GM20000 (cell line): Measurements from ENCODE around the gene FLCN.
"Not testable (repeated sequence)": the region's sequence is repeated elsewhere in the genome, so short reads cannot be mapped to it uniquely, and the experiment has no call there.

Source experiments
- DNase-seq: peaks from one replicate; pipeline ENCODE4 v3.0.0; 2012; ENCODE audit warnings: low spot score
- TF ChIP-seq, protein P1 (sequence below): IDR thresholded peaks from 2 replicates; pipeline ENCODE4 v1.5.1; 2012; ENCODE audit warnings: mild to moderate bottlenecking, control low read depth; ENCODE audit errors: extremely low read depth, missing control alignments

FLCN gene, protein sequence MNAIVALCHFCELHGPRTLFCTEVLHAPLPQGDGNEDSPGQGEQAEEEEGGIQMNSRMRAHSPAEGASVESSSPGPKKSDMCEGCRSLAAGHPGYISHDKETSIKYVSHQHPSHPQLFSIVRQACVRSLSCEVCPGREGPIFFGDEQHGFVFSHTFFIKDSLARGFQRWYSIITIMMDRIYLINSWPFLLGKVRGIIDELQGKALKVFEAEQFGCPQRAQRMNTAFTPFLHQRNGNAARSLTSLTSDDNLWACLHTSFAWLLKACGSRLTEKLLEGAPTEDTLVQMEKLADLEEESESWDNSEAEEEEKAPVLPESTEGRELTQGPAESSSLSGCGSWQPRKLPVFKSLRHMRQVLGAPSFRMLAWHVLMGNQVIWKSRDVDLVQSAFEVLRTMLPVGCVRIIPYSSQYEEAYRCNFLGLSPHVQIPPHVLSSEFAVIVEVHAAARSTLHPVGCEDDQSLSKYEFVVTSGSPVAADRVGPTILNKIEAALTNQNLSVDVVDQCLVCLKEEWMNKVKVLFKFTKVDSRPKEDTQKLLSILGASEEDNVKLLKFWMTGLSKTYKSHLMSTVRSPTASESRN

DNA sequence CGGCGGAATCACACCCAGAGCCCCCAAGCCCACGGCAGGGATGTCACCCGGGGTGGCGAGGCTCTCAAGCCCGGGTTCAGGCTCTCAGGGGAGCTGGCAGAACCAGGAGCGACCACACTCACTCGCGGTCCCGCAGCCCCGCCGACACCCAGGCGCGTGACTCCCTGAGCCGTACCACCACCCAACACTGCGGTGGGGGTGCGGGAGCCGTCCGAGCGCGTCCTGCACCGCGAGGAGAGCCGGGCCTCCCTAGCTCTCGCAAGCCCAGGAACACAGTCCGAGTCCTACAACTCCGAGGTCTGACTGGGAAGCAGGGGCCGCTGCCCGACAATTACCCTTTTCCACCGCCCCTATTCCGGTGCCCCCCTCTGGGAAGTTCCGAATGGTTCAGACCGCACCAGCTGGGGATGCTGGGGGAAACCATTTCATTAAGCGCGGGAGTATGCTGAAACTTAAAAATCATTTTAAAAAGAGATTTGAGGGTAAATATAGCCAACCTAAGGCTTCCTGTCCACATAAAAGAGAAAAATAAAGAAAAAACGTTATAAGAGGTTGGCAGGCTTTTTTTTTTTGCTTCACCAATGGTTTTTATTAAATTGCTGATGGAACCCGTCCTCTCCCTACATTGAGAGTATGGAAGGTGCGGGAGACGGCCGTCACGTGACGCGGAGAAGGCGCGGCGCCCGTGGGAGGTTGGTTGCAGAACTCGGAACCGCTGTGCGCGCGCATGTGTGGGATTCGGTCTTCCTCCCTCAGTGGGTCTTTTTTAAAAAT, at the start of gene FLCN:
Gene FLCN (minus strand): TSS at position 143 of the 774 bp plus-strand sequence. CDS start 9,031 bp downstream, outside the sequence.
- TF ChIP-seq, protein P1, sequence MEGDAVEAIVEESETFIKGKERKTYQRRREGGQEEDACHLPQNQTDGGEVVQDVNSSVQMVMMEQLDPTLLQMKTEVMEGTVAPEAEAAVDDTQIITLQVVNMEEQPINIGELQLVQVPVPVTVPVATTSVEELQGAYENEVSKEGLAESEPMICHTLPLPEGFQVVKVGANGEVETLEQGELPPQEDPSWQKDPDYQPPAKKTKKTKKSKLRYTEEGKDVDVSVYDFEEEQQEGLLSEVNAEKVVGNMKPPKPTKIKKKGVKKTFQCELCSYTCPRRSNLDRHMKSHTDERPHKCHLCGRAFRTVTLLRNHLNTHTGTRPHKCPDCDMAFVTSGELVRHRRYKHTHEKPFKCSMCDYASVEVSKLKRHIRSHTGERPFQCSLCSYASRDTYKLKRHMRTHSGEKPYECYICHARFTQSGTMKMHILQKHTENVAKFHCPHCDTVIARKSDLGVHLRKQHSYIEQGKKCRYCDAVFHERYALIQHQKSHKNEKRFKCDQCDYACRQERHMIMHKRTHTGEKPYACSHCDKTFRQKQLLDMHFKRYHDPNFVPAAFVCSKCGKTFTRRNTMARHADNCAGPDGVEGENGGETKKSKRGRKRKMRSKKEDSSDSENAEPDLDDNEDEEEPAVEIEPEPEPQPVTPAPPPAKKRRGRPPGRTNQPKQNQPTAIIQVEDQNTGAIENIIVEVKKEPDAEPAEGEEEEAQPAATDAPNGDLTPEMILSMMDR: no peak
- DNase-seq: peak; percentile 92

DNA sequence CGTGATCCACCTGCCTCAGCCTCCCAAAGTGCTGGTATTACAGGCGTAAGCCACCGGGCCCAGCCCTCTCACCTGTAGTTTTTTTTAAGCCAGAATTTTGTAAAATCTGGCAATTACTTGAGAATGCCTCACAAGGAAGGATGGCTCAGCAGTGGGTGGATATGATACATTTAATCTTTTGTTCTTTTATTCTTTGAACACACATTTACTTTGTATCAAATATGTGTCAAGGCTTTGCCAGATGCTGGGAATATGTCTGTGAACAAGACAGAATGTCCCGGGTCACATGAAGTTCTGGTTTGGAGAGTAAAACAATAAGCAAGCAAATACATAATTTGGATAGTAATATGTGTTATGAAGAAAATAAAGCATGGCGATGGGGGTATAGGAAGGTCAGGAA, 49.0 kb upstream of the FLCN start:
- TF ChIP-seq, protein P1: no peak
- no peak for DNase-seq

DNA sequence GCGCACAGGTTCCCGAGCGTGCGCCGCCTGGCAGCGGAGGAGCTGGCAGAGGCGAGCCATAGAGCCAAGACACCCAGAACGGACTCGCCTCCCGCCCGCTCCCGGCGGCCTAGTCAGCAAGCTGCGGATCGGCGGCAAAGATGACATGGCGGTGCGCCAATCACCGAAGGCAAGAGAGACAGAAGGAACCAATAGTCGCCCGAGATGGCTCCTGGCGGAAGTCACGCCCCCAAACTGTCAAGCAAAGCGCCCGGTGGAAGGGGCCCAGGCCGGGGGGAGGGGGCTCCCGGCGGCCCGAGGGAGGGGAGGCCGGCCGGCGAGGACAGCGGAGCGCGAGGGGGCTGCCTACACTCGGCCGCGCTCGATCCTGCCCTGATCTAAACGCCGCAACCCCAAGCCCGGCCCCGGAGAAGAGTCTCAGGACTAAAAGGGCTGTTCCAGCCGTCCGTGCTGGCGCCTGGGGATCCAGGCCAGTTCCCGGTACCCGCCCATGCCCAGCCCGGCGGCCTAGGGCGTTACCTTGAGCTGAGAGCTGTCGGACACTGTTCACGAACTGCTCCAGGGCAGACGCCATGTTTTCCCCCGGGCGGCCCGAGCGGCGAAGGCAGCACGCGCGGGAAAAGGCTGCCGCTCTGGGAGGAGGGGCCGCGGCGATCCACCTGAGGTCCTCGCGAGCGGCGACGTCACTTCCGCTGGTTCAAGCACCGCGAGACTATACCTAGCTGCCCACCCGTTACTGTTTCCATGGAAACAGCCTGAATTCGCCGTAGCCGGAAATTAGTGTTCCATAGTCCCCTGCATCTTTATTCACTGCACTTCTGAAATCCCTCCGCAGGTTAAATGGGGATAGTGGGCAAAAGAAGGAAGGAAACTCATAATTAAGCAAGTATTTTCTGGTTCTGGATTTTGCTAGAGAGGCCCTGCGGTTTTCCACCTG, 43.9 kb upstream of the FLCN start, which contains the start of gene COPS3:
Gene COPS3 (minus strand): TSS at position 634 of the 937 bp plus-strand sequence. CDS start 60 bp downstream, at position 574.
- TF ChIP-seq, protein P1: no peak
- DNase-seq: peak; percentile 96

DNA sequence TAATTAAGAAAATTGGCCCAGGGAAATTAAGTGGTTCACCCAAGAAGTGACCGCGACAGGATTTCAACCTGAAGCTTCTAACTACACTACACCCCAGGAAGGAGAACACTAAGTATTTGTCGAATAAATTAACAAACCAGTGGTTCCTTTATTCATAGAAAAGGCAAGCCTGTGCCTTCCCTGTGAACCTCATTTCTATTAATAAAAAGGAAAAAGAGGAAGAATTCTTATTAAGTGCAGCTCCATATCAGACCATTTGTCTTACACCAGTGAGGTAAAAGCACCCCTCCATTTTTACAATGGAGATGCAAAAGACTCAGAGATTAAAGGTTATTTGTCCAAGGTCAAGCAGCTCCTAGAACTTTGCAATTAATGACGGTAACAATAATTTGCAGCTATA, 42.3 kb upstream of the FLCN start:
- no peak for DNase-seq

DNA sequence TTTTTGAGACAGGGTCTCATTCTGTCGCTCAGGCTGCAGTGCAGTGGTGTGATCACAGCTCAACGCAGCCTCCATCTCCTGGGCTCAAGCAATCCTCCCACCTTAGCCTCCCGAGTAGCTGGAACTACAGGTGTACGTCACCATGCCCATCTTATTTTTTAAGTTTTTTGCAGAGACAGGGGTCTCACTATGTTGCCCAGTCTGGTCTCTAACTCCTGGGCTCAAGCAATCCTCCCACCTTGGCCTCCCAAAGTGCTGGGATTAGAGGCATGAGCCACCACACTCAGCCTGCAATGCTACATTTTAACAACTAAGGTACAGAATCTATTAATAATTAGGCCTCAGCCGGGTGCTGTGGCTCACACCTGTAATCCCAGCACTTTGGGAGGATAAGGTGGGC, 40.5 kb upstream of the FLCN start:
- DNase-seq: not testable (repeated sequence)

More for the DNA sequence above, 42.3 kb upstream of the FLCN start:
- TF ChIP-seq, protein P1: no peak

DNA sequence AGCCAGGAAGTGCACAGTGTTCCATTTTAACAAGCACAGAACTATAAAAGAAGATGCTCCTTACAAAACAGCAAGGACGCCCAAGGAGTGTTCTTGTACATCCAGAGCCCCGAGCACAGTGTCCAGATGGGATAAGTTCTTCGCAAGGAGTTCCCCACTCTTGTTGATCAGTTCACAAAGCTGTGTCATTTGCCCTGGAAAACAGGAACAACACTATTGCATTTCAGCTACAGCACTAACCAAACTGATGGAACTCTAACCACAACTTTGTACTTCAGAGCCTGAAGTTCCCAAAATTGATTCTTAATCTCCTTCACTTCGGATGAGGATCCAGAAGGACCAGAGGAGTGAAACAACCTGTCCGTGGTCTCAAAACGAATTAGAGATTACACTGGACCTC, 39.0 kb upstream of the FLCN start:
- TF ChIP-seq, protein P1: no peak

More for the DNA sequence above, 39.0 kb upstream of the FLCN start:
- no peak for DNase-seq
